Smooth muscle cell (in vitro differentiated cells): ENCODE results near the gene MAP2K3. TPM values are rescaled to one million over a fixed set of nuclear protein-coding genes. Genes with fewer than 3 reads are reported as not detected.

Experiments used
- DNase-seq: peaks from one replicate; lab custom pipeline; 2025; ENCODE audit not compliant: unreplicated experiment; lab: John Stamatoyannopoulos, UW
- H2AFZ ChIP-seq: fragments of 200-600 bp; sonication (generic); 2 replicates; pipeline ENCODE4 v1.6.0; 2016; ENCODE audit warnings: antibody characterized with exemption, low read depth, mild to moderate bottlenecking
- H3F3A ChIP-seq: fragments of 200-600 bp; sonication (generic); 2 replicates; pipeline ENCODE4 v1.6.0; 2017; ENCODE audit warnings: antibody characterized with exemption, low read depth
- H3K27ac ChIP-seq: fragments of 200-600 bp; sonication (generic); 2 replicates; pipeline ENCODE4 v1.5.1; 2016; ENCODE audit warnings: low read depth, mild to moderate bottlenecking
- H3K27me3 ChIP-seq: fragments of 200-600 bp; sonication (generic); 2 replicates; pipeline ENCODE4 v1.6.1; 2016; ENCODE audit warnings: low read depth, mild to moderate bottlenecking
- H3K36me3 ChIP-seq: fragments of 200-600 bp; sonication (generic); 2 replicates; pipeline ENCODE4 v1.5.1; 2016; ENCODE audit warnings: low read depth
- H3K4me1 ChIP-seq: fragments of 200-600 bp; sonication (generic); 2 replicates; pipeline ENCODE4 v1.5.1; 2016; ENCODE audit warnings: low read depth
- H3K4me2 ChIP-seq: fragments of 200-600 bp; sonication (generic); 2 replicates; pipeline ENCODE4 v1.6.0; 2016; ENCODE audit warnings: mild to moderate bottlenecking
- H3K4me3 ChIP-seq: fragments of 200-600 bp; sonication (generic); 2 replicates; pipeline ENCODE4 v1.5.1; 2016; ENCODE audit warnings: mild to moderate bottlenecking
- H3K79me2 ChIP-seq: fragments of 200-600 bp; sonication (generic); 2 replicates; pipeline ENCODE4 v1.6.0; 2016; ENCODE audit warnings: low read depth, mild to moderate bottlenecking
- H3K9ac ChIP-seq: fragments of 200-600 bp; sonication (generic); 2 replicates; pipeline ENCODE4 v1.6.0; 2016; ENCODE audit warnings: low read depth
- H3K9me3 ChIP-seq: fragments of 200-600 bp; sonication (generic); replicated peaks from 2 replicates; pipeline ENCODE4 v1.5.1; 2016; ENCODE audit warnings: low read depth
- H4K20me1 ChIP-seq: fragments of 200-600 bp; sonication (generic); 2 replicates; pipeline ENCODE4 v1.6.0; 2016; ENCODE audit warnings: low read depth
- CTCF ChIP-seq: fragments of 200-600 bp; sonication (generic); IDR thresholded peaks from 2 replicates; pipeline ENCODE4 v1.5.1; 2017; ENCODE audit warnings: borderline replicate concordance, mild to moderate bottlenecking, antibody characterized with exemption; ENCODE audit not compliant: insufficient read depth, poor library complexity, severe bottlenecking
- WGBS: methylation state at CpG from one replicate; pipeline ENCODE4 v1.1.7; 2016; ENCODE audit warnings: low lambda C conversion rate; 5-methylcytosine and 5-hydroxymethylcytosine counted together
- polyA plus RNA-seq: library from polyadenylated mRNA; unstranded; fragments of >200 nt; fragmentation: Nextera tagmentation; extraction: Ambion mirVana; gene quantifications from 2 replicates; pipeline ENCODE4 v1.2.1, GENCODE V29; 2016
- total RNA-seq: library from RNA; depleted of rRNA; stranded (reverse); fragments of >200 nt; gene quantifications from 2 replicates; pipeline ENCODE4 v1.2.3, GENCODE V29; 2014

The MAP2K3 gene
- total and polyA plus RNA-seq, 2 experiments from 2014 or later = 14.2 to 53.8 TPM

GRCh38 chr17:21251337-21252010, 33.0 kb upstream of the MAP2K3 start:
- Histone ChIP-seq H3K9ac (no peak overlapping the region), H3F3A (no peaks in the 10 kb centered on the region), H3K79me2 (no peaks in the 10 kb centered on the region), H3K4me1 (peaks cover 2% of the 10 kb centered on the region), H4K20me1 (peaks cover 52% of the 10 kb centered on the region), H3K27me3 (no peaks in the 10 kb centered on the region), H3K4me3 (no peak overlapping the region), H3K27ac (no peak overlapping the region), H3K4me2 (no peak overlapping the region), H3K36me3 (no peaks in the 10 kb centered on the region), H3K9me3 (no peaks in the 10 kb centered on the region), H2AFZ (no peak overlapping the region)
- TF ChIP-seq CTCF = no peak
- WGBS = 95% methylated on average over 15 of the region's 15 CpGs
- no peak for DNase-seq

- H3K27ac ChIP-seq = no peak overlapping the region
- H3K4me1 ChIP-seq = peaks cover 2% of the 10 kb centered on the region
- H3K36me3 ChIP-seq = no peaks in the 10 kb centered on the region
- H3K9ac ChIP-seq = no peak overlapping the region
- no peak overlapping the region for H2AFZ ChIP-seq
- no peaks in the 10 kb centered on the region for H3K79me2 ChIP-seq
- H3F3A ChIP-seq = no peaks in the 10 kb centered on the region
- no peaks in the 10 kb centered on the region for H3K27me3 ChIP-seq
- peaks cover 44% of the 10 kb centered on the region for H4K20me1 ChIP-seq
- no peaks in the 10 kb centered on the region for H3K9me3 ChIP-seq
- no peak for DNase-seq
- WGBS = 19% methylated on average over 12 of the region's 12 CpGs
- H3K4me2 ChIP-seq = peak overlapping the region; percentile 95
- no peak for TF ChIP-seq CTCF
- H3K4me3 ChIP-seq = peak overlapping the region; percentile 55
Observed at GRCh38 chr17:21252289-21252795, 32.2 kb upstream of the MAP2K3 start.

GRCh38 chr17:21252796-21253645, 31.5 kb upstream of the MAP2K3 start, which contains the start of gene NATD1:
TSS of gene NATD1 (minus strand) at chr17:21253410. CDS start at chr17:21253264, 146 bp downstream.
- H3F3A ChIP-seq = no peaks in the 10 kb centered on the region
- H3K27me3 ChIP-seq = no peaks in the 10 kb centered on the region
- peak within 1 kb of the TSS; percentile 95 for H3K4me2 ChIP-seq
- H3K79me2 ChIP-seq = no peaks in the 10 kb centered on the region
- H4K20me1 ChIP-seq = peaks cover 37% of the 10 kb centered on the region
- H3K27ac ChIP-seq = peak within 1 kb of the TSS; percentile 1
- under 1% methylated on average over 71 of the region's 117 CpGs for WGBS
- H3K9ac ChIP-seq = peak within 1 kb of the TSS; percentile 42
- H3K4me3 ChIP-seq = peak within 1 kb of the TSS; percentile 55
- no peak for TF ChIP-seq CTCF
- peaks cover 2% of the 10 kb centered on the region for H3K4me1 ChIP-seq
- DNase-seq = peak; percentile 21
- H2AFZ ChIP-seq = peak within 1 kb of the TSS; percentile 84
- H3K36me3 ChIP-seq = no peaks in the 10 kb centered on the region
- no peaks in the 10 kb centered on the region for H3K9me3 ChIP-seq
